Measurements from ENCODE around the gene VWA3B.

- TF ChIP-seq CTCF (IDR thresholded peaks at IDR 0.05; ENCODE audit: low read length) (no peak), EZH2 (optimal IDR thresholded peaks at IDR 0.05; ENCODE audit: low read depth, low read length) (no peak)
These were observed 171.9 kb downstream of the VWA3B start for GRCh38 chr2:98258906-98259305.

Measured in MM.1S (cell line).